ENCODE data around the gene ANKRD27. TPM values are rescaled to one million over a fixed set of nuclear protein-coding genes. Genes with fewer than 3 reads are reported as not detected.
"Not testable (repeated sequence)": the region's sequence is repeated elsewhere in the genome, so short reads cannot be mapped to it uniquely, and the experiment has no call there.

The ANKRD27 gene
- total RNA-seq, 1 donor from 2014 or later, result 23.4 TPM

- intact Hi-C loops (cut with micrococcal nuclease); DNase-seq; ATAC-seq: not testable (repeated sequence)
These were observed 102.1 kb downstream of the ANKRD27 start for GRCh38 chr19:32572700-32573491.

GRCh38 chr19:32571471-32572075, 103.4 kb downstream of the ANKRD27 start:
- intact Hi-C loops (cut with micrococcal nuclease); DNase-seq; ATAC-seq: not testable (repeated sequence)

GRCh38 chr19:32570081-32570785, 104.7 kb downstream of the ANKRD27 start:
- intact Hi-C loops (cut with micrococcal nuclease), result no loop called here
- ATAC-seq, result peak; percentile 82
- no peak for DNase-seq

- no peak for ATAC-seq
- no peak for DNase-seq
- intact Hi-C loops (cut with micrococcal nuclease), result no loop called here
These were observed 107.5 kb downstream of the ANKRD27 start for GRCh38 chr19:32567486-32567885.

GRCh38 chr19:32566246-32566830, 108.6 kb downstream of the ANKRD27 start:
- intact Hi-C loops (cut with micrococcal nuclease), result no loop called here
- DNase-seq (no peak), ATAC-seq (no peak)

GRCh38 chr19:32563761-32564160, 111.2 kb downstream of the ANKRD27 start:
- intact Hi-C loops (cut with micrococcal nuclease), result no loop called here
- DNase-seq (no peak), ATAC-seq (no peak)

GRCh38 chr19:32558607-32559228, 116.3 kb downstream of the ANKRD27 start:
- ATAC-seq (no peak), DNase-seq (no peak)
- intact Hi-C loops (cut with micrococcal nuclease), result no loop called here

GRCh38 chr19:32555786-32556185, 119.2 kb downstream of the ANKRD27 start:
- ATAC-seq, result no peak
- no peak for DNase-seq
- intact Hi-C loops (cut with micrococcal nuclease), result no loop called here

GRCh38 chr19:32550666-32551065, 124.3 kb downstream of the ANKRD27 start:
- ATAC-seq (no peak), DNase-seq (no peak)
- intact Hi-C loops (cut with micrococcal nuclease), result no loop called here

Other genes with a start within 250 kb of the ANKRD27 start
- gene PDCD5, start 94.0 kb downstream of the ANKRD27 start, total RNA-seq, result 135 TPM
- gene RGS9BP, start 668 bp upstream of the ANKRD27 start, total RNA-seq, result 15.3 TPM
- 24.8 TPM for gene NUDT19, start 16.6 kb upstream of the ANKRD27 start, total RNA-seq
- gene TDRD12, start 44.6 kb upstream of the ANKRD27 start, total RNA-seq, result not detected
- gene SLC7A9, start 194.6 kb upstream of the ANKRD27 start, total RNA-seq, result not detected

All from left ventricle myocardium superior (tissue), 1 donor.